Measurements from ENCODE around the gene LAMTOR3. TPM values are rescaled to one million over a fixed set of nuclear protein-coding genes. Genes with fewer than 3 reads are reported as not detected.

LAMTOR3 gene
- polyA plus RNA-seq, 1 experiment, result 17.6 TPM

DNA sequence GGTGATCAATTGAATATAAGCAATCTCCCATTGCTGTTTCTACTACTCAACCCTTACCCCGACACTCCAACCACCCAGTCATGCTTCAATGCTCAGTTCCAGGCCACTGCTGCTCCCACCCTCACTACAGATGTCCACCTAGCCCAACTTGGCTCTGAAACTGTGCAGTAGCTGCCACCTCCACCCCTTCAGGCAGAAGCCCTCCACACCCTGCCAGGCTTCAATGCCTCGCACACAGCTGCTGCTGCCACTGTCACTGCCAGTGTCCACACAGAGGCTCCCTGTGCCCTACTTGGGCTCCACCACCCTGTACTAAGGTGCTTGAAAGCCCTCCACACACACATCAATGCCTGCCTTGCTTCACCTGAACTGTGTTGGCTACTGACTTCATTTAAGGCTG is 34.6 kb downstream of the LAMTOR3 start:
- POLR2A ChIA-PET, result no interaction called here

DNA sequence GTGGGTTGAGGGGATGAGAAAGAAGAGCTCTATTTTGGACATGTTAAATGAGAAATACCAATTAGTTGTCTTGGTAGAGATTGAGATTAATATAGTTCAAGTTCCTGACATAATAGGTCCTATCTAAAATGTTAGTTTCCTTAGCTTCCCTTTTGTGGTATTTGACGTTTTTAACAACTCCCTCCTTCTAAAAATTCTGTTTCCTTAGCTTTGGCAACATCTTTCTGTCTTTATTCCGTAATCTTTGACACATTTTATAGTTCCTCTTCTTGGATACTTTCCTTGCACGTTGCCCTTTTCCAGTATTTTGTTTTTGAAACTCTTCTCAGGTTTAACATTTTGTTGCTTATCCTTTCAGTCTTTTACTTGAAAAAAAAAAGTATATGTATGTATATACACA is 36.9 kb downstream of the LAMTOR3 start:
- Histone ChIP-seq H3K27me3 (ENCODE audit: control insufficient read depth, insufficient read depth, low read length) (peaks cover 4% of the 10 kb centered on the region), H3K4me3 (ENCODE audit: low read depth, low read length) (no peak overlapping the region), H3K36me3 (ENCODE audit: control insufficient read depth, insufficient read depth, low read length) (no peaks in the 10 kb centered on the region)
- TF ChIP-seq, protein P1, sequence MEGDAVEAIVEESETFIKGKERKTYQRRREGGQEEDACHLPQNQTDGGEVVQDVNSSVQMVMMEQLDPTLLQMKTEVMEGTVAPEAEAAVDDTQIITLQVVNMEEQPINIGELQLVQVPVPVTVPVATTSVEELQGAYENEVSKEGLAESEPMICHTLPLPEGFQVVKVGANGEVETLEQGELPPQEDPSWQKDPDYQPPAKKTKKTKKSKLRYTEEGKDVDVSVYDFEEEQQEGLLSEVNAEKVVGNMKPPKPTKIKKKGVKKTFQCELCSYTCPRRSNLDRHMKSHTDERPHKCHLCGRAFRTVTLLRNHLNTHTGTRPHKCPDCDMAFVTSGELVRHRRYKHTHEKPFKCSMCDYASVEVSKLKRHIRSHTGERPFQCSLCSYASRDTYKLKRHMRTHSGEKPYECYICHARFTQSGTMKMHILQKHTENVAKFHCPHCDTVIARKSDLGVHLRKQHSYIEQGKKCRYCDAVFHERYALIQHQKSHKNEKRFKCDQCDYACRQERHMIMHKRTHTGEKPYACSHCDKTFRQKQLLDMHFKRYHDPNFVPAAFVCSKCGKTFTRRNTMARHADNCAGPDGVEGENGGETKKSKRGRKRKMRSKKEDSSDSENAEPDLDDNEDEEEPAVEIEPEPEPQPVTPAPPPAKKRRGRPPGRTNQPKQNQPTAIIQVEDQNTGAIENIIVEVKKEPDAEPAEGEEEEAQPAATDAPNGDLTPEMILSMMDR (IDR thresholded peaks at IDR 0.05; ENCODE audit: insufficient read depth, low read depth, low read length), result no peak
- ChIA-PET POLR2A (no interaction called here), CTCF (no interaction called here)
- DNase-seq (ENCODE audit: low read depth), result no peak

More for the DNA sequence above, 34.6 kb downstream of the LAMTOR3 start:
- CTCF ChIA-PET, result no interaction called here
- no peak for DNase-seq (ENCODE audit: low read depth)
- Histone ChIP-seq H3K4me3 (ENCODE audit: low read depth, low read length) (no peak overlapping the region), H3K36me3 (ENCODE audit: control insufficient read depth, insufficient read depth, low read length) (no peaks in the 10 kb centered on the region), H3K27me3 (ENCODE audit: control insufficient read depth, insufficient read depth, low read length) (peaks cover 4% of the 10 kb centered on the region)
- TF ChIP-seq, protein P1 (IDR thresholded peaks at IDR 0.05; ENCODE audit: insufficient read depth, low read depth, low read length), result no peak

DNA sequence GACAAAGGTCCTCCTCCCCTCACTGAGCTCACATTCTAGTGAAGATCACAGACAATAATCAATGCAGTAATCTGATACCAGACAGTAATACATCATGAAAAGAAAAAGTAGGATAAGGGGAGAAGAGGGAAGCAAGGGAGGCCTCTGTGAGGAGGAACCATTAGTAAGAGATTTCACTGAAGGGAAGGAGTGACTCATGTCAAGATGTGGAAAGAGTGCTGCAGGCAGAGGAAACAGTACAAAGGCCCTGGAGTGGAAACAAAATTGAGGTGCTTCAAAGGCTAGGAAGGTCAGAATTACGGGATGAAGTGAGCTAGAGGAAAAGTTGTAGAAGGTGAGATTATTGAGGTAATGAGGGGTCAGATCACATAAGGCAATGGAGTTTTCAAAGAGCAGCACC is 38.1 kb downstream of the LAMTOR3 start:
- CTCF ChIA-PET, result interaction anchor here (1.3 kb wide), 1 partner anchor 9 kb away, joined by 3 read pairs; no protein-coding TSS in a partner anchor
- Histone ChIP-seq H3K27me3 (ENCODE audit: control insufficient read depth, insufficient read depth, low read length) (peaks cover 4% of the 10 kb centered on the region), H3K36me3 (ENCODE audit: control insufficient read depth, insufficient read depth, low read length) (no peaks in the 10 kb centered on the region), H3K4me3 (ENCODE audit: low read depth, low read length) (no peak overlapping the region)
- no peak for DNase-seq (ENCODE audit: low read depth)
- TF ChIP-seq, protein P1 (IDR thresholded peaks at IDR 0.05; ENCODE audit: insufficient read depth, low read depth, low read length), result no peak
- POLR2A ChIA-PET, result no interaction called here

DNA sequence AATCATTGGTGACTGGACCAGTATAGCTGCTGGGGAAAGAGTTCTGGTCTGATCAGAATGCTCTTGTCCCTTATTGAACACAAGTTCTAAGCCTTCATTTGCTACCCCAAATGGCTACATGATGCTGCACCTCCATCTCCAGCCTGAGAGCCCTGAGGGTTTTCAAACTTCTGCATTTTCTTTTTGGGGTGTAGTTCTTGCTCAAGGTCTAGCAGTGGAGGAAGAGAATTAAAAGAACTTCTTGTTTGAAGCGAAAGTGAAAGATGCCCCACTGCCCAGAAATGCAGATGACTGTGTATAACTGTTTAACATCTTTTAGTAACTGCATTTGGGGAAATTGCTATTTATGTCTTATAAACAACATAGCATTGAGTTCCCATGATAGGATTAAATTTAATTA is 38.5 kb downstream of the LAMTOR3 start:
- ChIA-PET POLR2A (no interaction called here), CTCF (interaction anchor here (1.3 kb wide), 1 partner anchor 9 kb away, joined by 3 read pairs; no protein-coding TSS in a partner anchor)
- no peak for DNase-seq (ENCODE audit: low read depth)
- H3K4me3 ChIP-seq (ENCODE audit: low read depth, low read length), result no peak overlapping the region
- H3K27me3 ChIP-seq (ENCODE audit: control insufficient read depth, insufficient read depth, low read length), result peaks cover 4% of the 10 kb centered on the region
- no peaks in the 10 kb centered on the region for H3K36me3 ChIP-seq (ENCODE audit: control insufficient read depth, insufficient read depth, low read length)
- TF ChIP-seq, protein P1 (IDR thresholded peaks at IDR 0.05; ENCODE audit: insufficient read depth, low read depth, low read length), result no peak

DNA sequence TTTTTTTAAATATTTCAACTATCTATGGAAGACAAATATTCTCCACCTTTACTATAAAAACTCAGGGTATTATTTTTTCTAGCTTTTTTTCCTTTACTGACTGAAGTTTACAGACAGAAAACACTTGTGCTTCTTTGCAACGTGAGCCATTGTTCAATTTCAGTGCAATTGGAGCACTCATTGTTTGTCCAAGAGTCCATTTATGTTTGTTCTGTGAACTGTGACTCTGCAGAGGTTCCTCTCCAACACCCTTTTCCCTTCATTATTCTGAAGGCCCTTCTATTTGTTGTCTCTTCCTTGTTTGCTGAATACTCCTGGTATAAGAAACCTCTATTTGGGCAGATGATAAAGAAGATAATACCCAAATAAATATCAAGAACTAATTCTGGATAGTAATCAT is 40.2 kb downstream of the LAMTOR3 start:
- DNase-seq (ENCODE audit: low read depth), result no peak
- TF ChIP-seq, protein P1 (IDR thresholded peaks at IDR 0.05; ENCODE audit: insufficient read depth, low read depth, low read length), result no peak
- ChIA-PET POLR2A (no interaction called here), CTCF (interaction anchor here (1.8 kb wide), 1 partner anchor 46 kb away, joined by 4 read pairs; no protein-coding TSS in a partner anchor)
- no peak overlapping the region for H3K4me3 ChIP-seq (ENCODE audit: low read depth, low read length)
- no peaks in the 10 kb centered on the region for H3K36me3 ChIP-seq (ENCODE audit: control insufficient read depth, insufficient read depth, low read length)
- peaks cover 2% of the 10 kb centered on the region for H3K27me3 ChIP-seq (ENCODE audit: control insufficient read depth, insufficient read depth, low read length)

Data from BJ (cell line).